WERI-Rb-1 (cell line): Measurements from ENCODE around the gene SEMA7A.

Experiments used
- DNase-seq: peaks from one replicate; pipeline ENCODE4 v3.0.0-alpha.2; 2020
- H3K27ac ChIP-seq: fragments of 250-450 bp; sonication (Bioruptor Pico); 2 replicates; pipeline ENCODE4 v1.5.1; 2020; ENCODE audit warnings: mild to moderate bottlenecking, moderate library complexity
- H3K27me3 ChIP-seq: fragments of 250-450 bp; sonication (Bioruptor Pico); 2 replicates; pipeline ENCODE4 v1.5.1; 2021; ENCODE audit warnings: mild to moderate bottlenecking, low read depth, moderate library complexity; ENCODE audit not compliant: insufficient read depth, severe bottlenecking
- H3K36me3 ChIP-seq: fragments of 250-450 bp; sonication (Bioruptor Pico); 2 replicates; pipeline ENCODE4 v1.5.1; 2020; ENCODE audit warnings: mild to moderate bottlenecking, moderate library complexity
- H3K4me3 ChIP-seq: 2 replicates; pipeline ENCODE4 v1.5.1; 2011; ENCODE audit warnings: low read depth, mild to moderate bottlenecking, control low read depth, low read length
- H3K9me3 ChIP-seq: fragments of 250-450 bp; sonication (Bioruptor Pico); 2 replicates; pipeline ENCODE4 v1.5.1; 2021; ENCODE audit warnings: mild to moderate bottlenecking, moderate library complexity; ENCODE audit not compliant: severe bottlenecking
- CTCF ChIP-seq: IDR thresholded peaks from 2 replicates; pipeline ENCODE4 v1.5.1; 2011; ENCODE audit warnings: low read depth, mild to moderate bottlenecking, control low read depth, inconsistent platforms, low read length

Gene SEMA7A

GRCh38 chr15:74432271-74432967, 1.3 kb downstream of the SEMA7A start:
- TF ChIP-seq CTCF: no peak
- no peak for DNase-seq
- H3K36me3 ChIP-seq: peaks cover 3% of the 10 kb centered on the region; the same call in 1 of the 2 replicates
- H3K9me3 ChIP-seq: no peaks in the 10 kb centered on the region
- no peak overlapping the region for H3K27ac ChIP-seq
- H3K27me3 ChIP-seq: no peaks in the 10 kb centered on the region
- peak overlapping the region; percentile 81 for H3K4me3 ChIP-seq

DNA sequence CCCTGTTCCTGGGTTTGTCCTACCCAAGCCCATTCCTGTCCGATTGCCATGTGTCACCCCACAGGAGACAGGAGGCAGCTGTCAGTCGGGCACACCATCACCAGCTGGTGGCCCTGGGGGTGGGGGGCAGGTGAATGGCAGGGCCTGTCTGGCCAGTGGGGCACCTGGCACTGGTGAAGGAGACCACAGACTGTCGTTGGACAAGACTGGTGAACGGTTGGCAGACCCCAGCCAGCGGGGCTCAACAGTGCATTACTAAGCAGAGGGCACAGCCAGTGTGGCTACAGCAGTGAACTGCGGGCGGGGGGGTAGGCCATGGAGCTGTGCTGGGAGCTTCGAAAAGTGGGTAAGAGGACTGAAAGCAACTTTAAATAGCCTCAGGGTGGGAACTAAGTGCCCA, 2.1 kb downstream of the SEMA7A start:
- Histone ChIP-seq H3K9me3 (no peaks in the 10 kb centered on the region), H3K27me3 (no peaks in the 10 kb centered on the region), H3K36me3 (peaks cover 3% of the 10 kb centered on the region; the same call in 1 of the 2 replicates), H3K4me3 (no peak overlapping the region), H3K27ac (no peak overlapping the region)
- no peak for DNase-seq
- TF ChIP-seq CTCF: no peak

DNA sequence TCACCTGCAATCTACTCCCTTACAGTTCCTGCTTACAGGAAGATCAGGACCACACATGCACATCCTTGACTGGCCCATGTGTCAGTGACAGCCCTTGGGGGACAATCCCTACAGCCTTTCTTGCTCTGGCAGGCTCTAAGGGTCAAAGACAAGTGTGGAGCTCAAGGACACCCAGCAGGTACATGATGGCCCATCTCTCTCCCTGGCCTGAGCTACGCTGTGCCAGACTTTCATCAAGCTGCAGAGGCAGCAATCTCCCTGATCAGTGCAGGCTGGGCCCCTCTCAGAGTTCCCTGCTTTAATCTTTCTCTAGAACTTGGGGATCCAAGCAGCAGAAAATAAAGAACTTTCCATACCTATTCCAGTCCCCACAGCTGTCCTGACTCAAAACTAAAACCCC, 2.6 kb downstream of the SEMA7A start:
- H3K27ac ChIP-seq: no peak overlapping the region
- H3K36me3 ChIP-seq: peaks cover 3% of the 10 kb centered on the region; the same call in 1 of the 2 replicates
- TF ChIP-seq CTCF: no peak
- H3K9me3 ChIP-seq: no peaks in the 10 kb centered on the region
- no peaks in the 10 kb centered on the region for H3K27me3 ChIP-seq
- H3K4me3 ChIP-seq: no peak overlapping the region
- no peak for DNase-seq

GRCh38 chr15:74430510-74430951, 3.2 kb downstream of the SEMA7A start:
- no peak for DNase-seq
- Histone ChIP-seq H3K27ac (no peak overlapping the region), H3K27me3 (no peaks in the 10 kb centered on the region), H3K4me3 (no peak overlapping the region), H3K36me3 (peaks cover 3% of the 10 kb centered on the region), H3K9me3 (no peaks in the 10 kb centered on the region)
- no peak for TF ChIP-seq CTCF

DNA sequence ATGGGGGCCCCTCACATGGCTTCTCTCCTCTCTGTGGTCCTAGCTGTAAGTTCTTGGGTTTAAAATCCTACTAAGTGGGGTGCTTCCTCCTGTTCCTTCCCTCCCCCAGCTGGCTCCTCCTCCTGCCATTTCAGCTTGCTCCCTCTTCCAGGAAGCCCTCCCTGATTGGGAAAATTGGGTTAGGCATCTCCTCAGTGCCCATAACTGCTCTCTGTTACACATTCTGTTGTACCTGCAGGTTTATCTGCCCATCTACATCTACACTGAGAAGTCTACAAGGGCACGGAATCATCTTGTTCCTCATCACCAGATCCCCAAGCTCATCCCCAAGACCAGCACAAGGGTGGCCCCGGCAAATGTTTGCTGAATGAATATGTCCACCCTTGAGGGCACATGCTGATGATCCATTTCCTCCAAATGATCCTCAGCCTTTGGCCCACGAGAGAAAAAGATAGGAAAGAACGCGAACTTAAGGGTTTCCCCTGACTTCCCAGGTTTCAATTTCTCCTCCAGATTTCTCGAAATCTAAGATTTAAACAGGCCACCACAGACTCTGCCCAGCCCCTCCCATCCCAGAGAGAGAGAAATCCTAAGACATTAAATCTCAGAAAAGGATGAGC, 3.9 kb downstream of the SEMA7A start:
- Histone ChIP-seq H3K27ac (no peak overlapping the region), H3K4me3 (no peak overlapping the region), H3K9me3 (no peaks in the 10 kb centered on the region), H3K36me3 (peaks cover 3% of the 10 kb centered on the region), H3K27me3 (no peaks in the 10 kb centered on the region)
- DNase-seq: no peak
- no peak for TF ChIP-seq CTCF
